GM12878 (cell line): Measurements from ENCODE around the gene SLC2A4. TPM values are rescaled to one million over a fixed set of nuclear protein-coding genes. Genes with fewer than 3 reads are reported as not detected.

Experiments used
- ATAC-seq: fragments of 200-7000 bp; cut with Tn5 transposase; 3 replicates; pipeline ENCODE4 v1.9.1; 2020; ENCODE audit warnings: mild to moderate bottlenecking, moderate library complexity
- BruUV-seq: library from RNA; stranded (reverse); fragments of 400-500 nt; replicated peaks from 2 replicates; lab custom pipeline; 2021; lab: Mats Ljungman, UMichigan
- CTCF ChIA-PET: fragments of 300-600 bp; sonication (Branson Sonifier 250); formaldehyde crosslinking; extraction: SDS; loops from one replicate; lab custom pipeline; 2021; ENCODE audit warnings: inconsistent platforms; lab: Yijun Ruan, JAX
- POLR2A ChIA-PET: fragments of 350-600 bp; formaldehyde crosslinking; extraction: SDS; loops from one replicate; lab custom pipeline; 2021; ENCODE audit warnings: inconsistent platforms; lab: Charles Lee
- RAD21 ChIA-PET: fragments of 300-600 bp; sonication (Branson Sonifier 250); formaldehyde crosslinking; loops from one replicate; lab custom pipeline; 2023; ENCODE audit warnings: antibody characterized with exemption; ENCODE audit not compliant: unreplicated experiment; lab: Charles Lee
- SMC1A ChIA-PET: fragments of 300-600 bp; sonication (Branson Sonifier 250); formaldehyde crosslinking; loops from one replicate; lab custom pipeline; 2023; ENCODE audit not compliant: unreplicated experiment, uncharacterized antibody; lab: Charles Lee
- DNase-seq: peaks from one replicate; pipeline ENCODE4 v3.0.0-alpha.2; 2011; ENCODE audit warnings: low read depth, low spot score
- FAIRE-seq: peaks from 3 replicates; lab custom pipeline; 2011; peaks lifted over from hg19 to GRCh38; lab: Jason Lieb, UNC
- H2AFZ ChIP-seq: 2 replicates; pipeline ENCODE4 v1.6.0; 2011; ENCODE audit warnings: low read depth, low read length, control low read depth; ENCODE audit not compliant: control insufficient read depth
- H3K27ac ChIP-seq: 2 replicates; pipeline ENCODE4 v1.5.1; 2011; ENCODE audit warnings: control low read depth; ENCODE audit not compliant: control insufficient read depth, insufficient read depth
- H3K27me3 ChIP-seq, 2 experiments: replicated peaks in 1 of 2; 2 replicates each; pipeline versions ENCODE4 v1.6.0 to v1.6.1; 2011; ENCODE audit warnings: low read length in 1 of 2; ENCODE audit not compliant: control insufficient read depth in 2 of 2, insufficient read depth in 2 of 2
- H3K36me3 ChIP-seq, 2 experiments: 2 replicates each; pipeline ENCODE4 v1.5.1; 2011; ENCODE audit warnings: low read length in 1 of 2; ENCODE audit not compliant: control insufficient read depth in 2 of 2, insufficient read depth in 2 of 2
- H3K4me1 ChIP-seq: 2 replicates; pipeline ENCODE4 v1.6.1; 2011; ENCODE audit warnings: mild to moderate bottlenecking, low read length, moderate library complexity, mixed read lengths; ENCODE audit not compliant: control insufficient read depth, insufficient read depth
- H3K4me2 ChIP-seq: 2 replicates; pipeline ENCODE4 v1.6.0; 2011; ENCODE audit warnings: control low read depth; ENCODE audit not compliant: control insufficient read depth, insufficient read depth
- H3K4me3 ChIP-seq: fragments of 200-600 bp; sonication (generic); 2 replicates; pipeline ENCODE4 v1.5.1; 2016
- H3K79me2 ChIP-seq: 2 replicates; pipeline ENCODE4 v1.6.0; 2011; ENCODE audit warnings: low read length; ENCODE audit not compliant: control insufficient read depth, insufficient read depth
- H3K9ac ChIP-seq: 2 replicates; pipeline ENCODE4 v1.8.0; 2011; ENCODE audit warnings: low read length, control low read depth, mixed read lengths; ENCODE audit not compliant: control insufficient read depth, insufficient read depth
- H3K9me3 ChIP-seq: replicated peaks from 3 replicates; pipeline ENCODE4 v1.5.1; 2011; ENCODE audit warnings: mild to moderate bottlenecking, low read length; ENCODE audit not compliant: control insufficient read depth, insufficient read depth
- H4K20me1 ChIP-seq: 2 replicates; pipeline ENCODE4 v1.6.0; 2011; ENCODE audit not compliant: control insufficient read depth, insufficient read depth
- ASH2L ChIP-seq: fragments of 300-600, 200-600 bp; sonication (generic); IDR thresholded peaks from 2 replicates; pipeline ENCODE4 v1.6.1; 2017; ENCODE audit warnings: low read depth, mild to moderate bottlenecking, borderline replicate concordance
- MLLT1 ChIP-seq: fragments of 450-650 bp; IDR thresholded peaks from 2 replicates; pipeline ENCODE4 v1.6.1; 2016; ENCODE audit warnings: mild to moderate bottlenecking
- NFIC ChIP-seq: IDR thresholded peaks from 2 replicates; pipeline ENCODE4 v1.6.1; 2012; ENCODE audit warnings: low read depth, mild to moderate bottlenecking, inconsistent platforms, low read length, moderate library complexity
- SIX5 ChIP-seq: IDR thresholded peaks from 2 replicates; pipeline ENCODE4 v1.6.1; 2011; ENCODE audit warnings: mild to moderate bottlenecking, low read depth, low read length, moderate library complexity; ENCODE audit not compliant: severe bottlenecking
- WGBS: methylation state at CpG from one replicate; pipeline ENCODE4 v1.1.6; 2016; ENCODE audit warnings: low lambda C conversion rate; ENCODE audit not compliant: insufficient replicate concordance, insufficient coverage; ENCODE audit errors: missing lambda C conversion rate; 5-methylcytosine and 5-hydroxymethylcytosine counted together
- in situ Hi-C: fragments of 300-500 bp; cut with MboI; formaldehyde crosslinking; loops from 9 replicates; pipeline ENCODE4 v1.14.3; 2018; ENCODE audit warnings: mixed read lengths
- intact Hi-C: fragments of 100-400 bp; cut with micrococcal nuclease; formaldehyde crosslinking; loops from one replicate; pipeline ENCODE4 v1.14.2; 2022; ENCODE audit not compliant: unreplicated experiment
- polyA plus RNA-seq, 11 experiments: library from polyadenylated mRNA; depleted of rRNA in 4 of 11; unstranded in 6 of 11; stranded (reverse) in 5 of 11; fragments of >200 nt; fragmentation: Nextera tagmentation in 4 of 11; fragmentation: Illumina TruSeq in 1 of 11; extraction: Ambion mirVana in 4 of 11; extraction: Trizol in 1 of 11; gene quantifications; 1 replicate in 1 of 11; 2 replicates in 10 of 11; pipeline versions ENCODE4 v1.2.1 to v1.2.3, GENCODE V29; 2011 to 2016; ENCODE audit warnings: inconsistent platforms in 2 of 11, missing spikeins in 2 of 11, low read depth in 1 of 11
- total RNA-seq, 4 experiments: library from RNA; depleted of rRNA in 3 of 4; stranded (reverse); fragments of >200 nt in 3 of 4; fragmentation: Illumina TruSeq in 1 of 4; extraction: Trizol in 1 of 4; gene quantifications; 2 replicates each; pipeline versions ENCODE4 v1.2.1 to v1.2.3, GENCODE V29; 2013 to 2021
- TF ChIP-seq, protein P1 (sequence below): fragments of 450-650 bp; IDR thresholded peaks from 2 replicates; pipeline ENCODE4 v1.6.1; 2014; ENCODE audit warnings: mild to moderate bottlenecking
- TF ChIP-seq, protein P2 (sequence below): fragments of 450-650 bp; formaldehyde crosslinking; IDR thresholded peaks from 2 replicates; pipeline ENCODE4 v1.5.0; 2022; ENCODE audit warnings: mild to moderate bottlenecking, missing genetic modification characterization
- TF ChIP-seq, protein P3 (sequence below): fragments of 450-650 bp; IDR thresholded peaks from 2 replicates; pipeline ENCODE4 v1.6.1; 2018; ENCODE audit warnings: borderline replicate concordance, mild to moderate bottlenecking; ENCODE audit not compliant: partially characterized antibody

Gene SLC2A4
- total and polyA plus RNA-seq, 10 of the 15 experiments (the other 5 are each of a cell fraction or from before 2014, with no cell fraction given): 0.03 to 0.23 (median 0.04) TPM; not detected in 4

- H2AFZ ChIP-seq: no peak overlapping the region
- BruUV-seq: no TSS peak
- TF ChIP-seq MLLT1 (no peak), SIX5 (no peak), NFIC (no peak), ASH2L (no peak)
- TF ChIP-seq, protein P1, sequence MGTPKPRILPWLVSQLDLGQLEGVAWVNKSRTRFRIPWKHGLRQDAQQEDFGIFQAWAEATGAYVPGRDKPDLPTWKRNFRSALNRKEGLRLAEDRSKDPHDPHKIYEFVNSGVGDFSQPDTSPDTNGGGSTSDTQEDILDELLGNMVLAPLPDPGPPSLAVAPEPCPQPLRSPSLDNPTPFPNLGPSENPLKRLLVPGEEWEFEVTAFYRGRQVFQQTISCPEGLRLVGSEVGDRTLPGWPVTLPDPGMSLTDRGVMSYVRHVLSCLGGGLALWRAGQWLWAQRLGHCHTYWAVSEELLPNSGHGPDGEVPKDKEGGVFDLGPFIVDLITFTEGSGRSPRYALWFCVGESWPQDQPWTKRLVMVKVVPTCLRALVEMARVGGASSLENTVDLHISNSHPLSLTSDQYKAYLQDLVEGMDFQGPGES: no peak
- TF ChIP-seq, protein P2, sequence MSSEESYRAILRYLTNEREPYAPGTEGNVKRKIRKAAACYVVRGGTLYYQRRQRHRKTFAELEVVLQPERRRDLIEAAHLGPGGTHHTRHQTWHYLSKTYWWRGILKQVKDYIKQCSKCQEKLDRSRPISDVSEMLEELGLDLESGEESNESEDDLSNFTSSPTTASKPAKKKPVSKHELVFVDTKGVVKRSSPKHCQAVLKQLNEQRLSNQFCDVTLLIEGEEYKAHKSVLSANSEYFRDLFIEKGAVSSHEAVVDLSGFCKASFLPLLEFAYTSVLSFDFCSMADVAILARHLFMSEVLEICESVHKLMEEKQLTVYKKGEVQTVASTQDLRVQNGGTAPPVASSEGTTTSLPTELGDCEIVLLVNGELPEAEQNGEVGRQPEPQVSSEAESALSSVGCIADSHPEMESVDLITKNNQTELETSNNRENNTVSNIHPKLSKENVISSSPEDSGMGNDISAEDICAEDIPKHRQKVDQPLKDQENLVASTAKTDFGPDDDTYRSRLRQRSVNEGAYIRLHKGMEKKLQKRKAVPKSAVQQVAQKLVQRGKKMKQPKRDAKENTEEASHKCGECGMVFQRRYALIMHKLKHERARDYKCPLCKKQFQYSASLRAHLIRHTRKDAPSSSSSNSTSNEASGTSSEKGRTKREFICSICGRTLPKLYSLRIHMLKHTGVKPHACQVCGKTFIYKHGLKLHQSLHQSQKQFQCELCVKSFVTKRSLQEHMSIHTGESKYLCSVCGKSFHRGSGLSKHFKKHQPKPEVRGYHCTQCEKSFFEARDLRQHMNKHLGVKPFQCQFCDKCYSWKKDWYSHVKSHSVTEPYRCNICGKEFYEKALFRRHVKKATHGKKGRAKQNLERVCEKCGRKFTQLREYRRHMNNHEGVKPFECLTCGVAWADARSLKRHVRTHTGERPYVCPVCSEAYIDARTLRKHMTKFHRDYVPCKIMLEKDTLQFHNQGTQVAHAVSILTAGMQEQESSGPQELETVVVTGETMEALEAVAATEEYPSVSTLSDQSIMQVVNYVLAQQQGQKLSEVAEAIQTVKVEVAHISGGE (CRISPR knock-in tag): no peak
- TF ChIP-seq, protein P3, sequence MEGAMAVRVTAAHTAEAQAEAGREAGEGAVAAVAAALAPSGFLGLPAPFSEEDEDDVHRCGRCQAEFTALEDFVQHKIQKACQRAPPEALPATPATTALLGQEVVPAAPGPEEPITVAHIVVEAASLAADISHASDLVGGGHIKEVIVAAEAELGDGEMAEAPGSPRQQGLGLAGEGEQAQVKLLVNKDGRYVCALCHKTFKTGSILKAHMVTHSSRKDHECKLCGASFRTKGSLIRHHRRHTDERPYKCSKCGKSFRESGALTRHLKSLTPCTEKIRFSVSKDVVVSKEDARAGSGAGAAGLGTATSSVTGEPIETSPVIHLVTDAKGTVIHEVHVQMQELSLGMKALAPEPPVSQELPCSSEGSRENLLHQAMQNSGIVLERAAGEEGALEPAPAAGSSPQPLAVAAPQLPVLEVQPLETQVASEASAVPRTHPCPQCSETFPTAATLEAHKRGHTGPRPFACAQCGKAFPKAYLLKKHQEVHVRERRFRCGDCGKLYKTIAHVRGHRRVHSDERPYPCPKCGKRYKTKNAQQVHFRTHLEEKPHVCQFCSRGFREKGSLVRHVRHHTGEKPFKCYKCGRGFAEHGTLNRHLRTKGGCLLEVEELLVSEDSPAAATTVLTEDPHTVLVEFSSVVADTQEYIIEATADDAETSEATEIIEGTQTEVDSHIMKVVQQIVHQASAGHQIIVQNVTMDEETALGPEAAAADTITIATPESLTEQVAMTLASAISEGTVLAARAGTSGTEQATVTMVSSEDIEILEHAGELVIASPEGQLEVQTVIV: no peak
- ChIA-PET CTCF (interaction anchor here (1.2 to 2.6 kb wide), 4 partner anchors 21 to 83 kb away, joined by 3 to 8 read pairs (median 5); partner anchors contain the start of gene TMEM95), POLR2A (interaction anchor here (1.5 to 1.6 kb wide), 2 partner anchors 15 to 33 kb away, joined by 4 to 9 read pairs; no protein-coding TSS in a partner anchor), RAD21 (interaction anchor here (0.7 kb wide), 1 partner anchor 298 kb away, joined by 3 read pairs; no protein-coding TSS in a partner anchor), SMC1A (no interaction called here)
- WGBS: 86% methylated on average over 6 of the region's 7 CpGs
- no peak overlapping the region for H3K4me2 ChIP-seq
- H3K27me3 ChIP-seq: no peaks in the 10 kb centered on the region
- ATAC-seq: no peak
- no peak overlapping the region for H3K4me3 ChIP-seq
- no peak overlapping the region for H3K9ac ChIP-seq
- FAIRE-seq: no peak
- intact Hi-C loops: loop anchor here (10.0 kb wide), 1 partner anchor 381 kb away; the partner anchor contains the start of genes TP53 and WRAP53
- H3K27ac ChIP-seq: no peak overlapping the region
- no peak for DNase-seq
- in situ Hi-C loops: no loop called here
- no peaks in the 10 kb centered on the region for H3K4me1 ChIP-seq
- no peaks in the 10 kb centered on the region for H3K9me3 ChIP-seq
- H4K20me1 ChIP-seq: peaks cover 1% of the 10 kb centered on the region; the same call in 1 of the 2 replicates
- peaks cover 0 to under 1% of the 10 kb centered on the region in 2 experiments; a peak in 1 of 4 replicates for H3K36me3 ChIP-seq
- peaks cover 17% of the 10 kb centered on the region for H3K79me2 ChIP-seq
Measured at GRCh38 chr17:7304179-7304578, 22.7 kb downstream of the SLC2A4 start.
